Activated CD4-positive, alpha-beta memory T cell treated with anti-CD3 and anti-CD28 coated beads, Interleukin-2, amount 10 ng/mL, durations not matched to agents 7 days and 5 days (primary cell): ENCODE results near the gene CELA2A. TPM values are rescaled to one million over a fixed set of nuclear protein-coding genes. Genes with fewer than 3 reads are reported as not detected.

Source experiments
- CTCF ChIA-PET: fragments of 350-600 bp; sonication (Branson Sonifier 250); formaldehyde crosslinking; loops from one replicate; lab custom pipeline; 2021; ENCODE audit warnings: antibody characterized with exemption, inconsistent platforms; lab: Charles Lee
- POLR2A ChIA-PET: fragments of 350-600 bp; sonication (Branson Sonifier 250); formaldehyde crosslinking; loops from one replicate; lab custom pipeline; 2021; ENCODE audit warnings: antibody characterized with exemption; lab: Charles Lee
- DNase-seq: peaks from one replicate; pipeline ENCODE4 v3.0.0-alpha.2; 2020
- H3K27ac Mint-ChIP-seq: one replicate; pipeline ENCODE4 v1.8.0; 2021; ENCODE audit warnings: mild to moderate bottlenecking, mixed read lengths
- H3K27me3 Mint-ChIP-seq: one replicate; pipeline ENCODE4 v1.8.0; 2021; ENCODE audit warnings: mixed read lengths
- H3K36me3 Mint-ChIP-seq: one replicate; pipeline ENCODE4 v1.8.0; 2021; ENCODE audit warnings: low read depth, mixed read lengths
- H3K4me1 Mint-ChIP-seq: one replicate; pipeline ENCODE4 v1.8.0; 2021; ENCODE audit warnings: mixed read lengths
- H3K4me3 Mint-ChIP-seq: one replicate; pipeline ENCODE4 v1.8.0; 2021; ENCODE audit warnings: mild to moderate bottlenecking, mixed read lengths
- H3K9me3 Mint-ChIP-seq: one replicate; pipeline ENCODE4 v1.8.0; 2021; ENCODE audit warnings: mixed read lengths
- total RNA-seq, 2 experiments: library from RNA; stranded (reverse); gene quantifications; one replicate each; pipeline ENCODE4 v1.2.3, GENCODE V29; 2021

CELA2A gene
- total RNA-seq, 2 experiments from 2014 or later: not detected

- DNase-seq: no peak
- ChIA-PET CTCF (interaction anchor here (2.3 kb wide), 1 partner anchor 114 kb away, joined by 7 read pairs; no protein-coding TSS in a partner anchor), POLR2A (interaction anchor here (0.8 to 1.1 kb wide), 2 partner anchors 114 to 117 kb away, joined by 3 read pairs; no protein-coding TSS in a partner anchor)
- H3K4me3 Mint-ChIP-seq: no peak overlapping the region
- no peaks in the 10 kb centered on the region for H3K4me1 Mint-ChIP-seq
- H3K27ac Mint-ChIP-seq: no peak overlapping the region
- H3K27me3 Mint-ChIP-seq: no peaks in the 10 kb centered on the region
- no peaks in the 10 kb centered on the region for H3K9me3 Mint-ChIP-seq
- no peaks in the 10 kb centered on the region for H3K36me3 Mint-ChIP-seq
Measured at GRCh38 chr1:15436881-15437442, 19.6 kb upstream of the CELA2A start.

DNA sequence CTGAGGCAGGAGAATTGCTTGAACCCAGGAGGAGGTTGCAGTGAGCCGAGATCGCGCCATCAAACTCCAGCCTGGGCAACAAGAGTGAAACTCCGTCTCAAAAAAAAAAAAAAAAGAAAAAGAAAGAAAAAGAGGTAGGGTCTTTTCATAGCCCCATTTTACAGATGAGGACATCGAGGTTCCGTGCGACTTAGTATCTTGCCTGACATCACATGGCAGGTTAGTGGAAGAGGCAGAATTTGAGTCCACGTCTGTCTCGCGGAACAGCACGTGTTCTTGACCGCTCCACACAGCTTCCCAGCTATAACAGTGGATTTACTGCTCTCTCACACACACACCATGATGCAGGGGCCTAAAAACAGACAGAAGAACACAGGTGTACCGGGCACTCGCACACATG is 17.2 kb upstream of the CELA2A start:
- no peak for DNase-seq
- H3K36me3 Mint-ChIP-seq: no peaks in the 10 kb centered on the region
- peaks cover 1% of the 10 kb centered on the region for H3K27me3 Mint-ChIP-seq
- POLR2A ChIA-PET: no interaction called here
- no peaks in the 10 kb centered on the region for H3K9me3 Mint-ChIP-seq
- no peaks in the 10 kb centered on the region for H3K4me1 Mint-ChIP-seq
- CTCF ChIA-PET: no interaction called here
- no peak overlapping the region for H3K27ac Mint-ChIP-seq
- H3K4me3 Mint-ChIP-seq: no peak overlapping the region

DNA sequence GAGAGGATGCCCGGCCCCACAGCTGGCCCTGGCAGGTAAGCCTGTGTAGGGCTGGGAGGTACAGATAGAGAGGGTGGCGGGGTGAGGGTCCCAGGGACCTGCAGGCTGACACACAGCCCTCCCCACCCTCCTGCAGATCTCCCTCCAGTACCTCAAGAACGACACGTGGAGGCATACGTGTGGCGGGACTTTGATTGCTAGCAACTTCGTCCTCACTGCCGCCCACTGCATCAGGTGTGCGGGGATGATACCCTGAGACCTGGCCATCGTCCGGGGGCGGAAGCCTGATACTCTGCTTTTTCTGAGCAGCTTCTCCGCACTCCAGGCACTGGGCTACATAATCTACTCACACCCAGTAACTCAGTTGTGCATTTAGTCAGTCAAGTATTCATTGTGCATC is 16.2 kb upstream of the CELA2A start:
- Mint-ChIP-seq H3K9me3 (no peaks in the 10 kb centered on the region), H3K27ac (no peak overlapping the region), H3K27me3 (peaks cover 1% of the 10 kb centered on the region), H3K4me1 (peaks cover 4% of the 10 kb centered on the region), H3K4me3 (no peak overlapping the region), H3K36me3 (no peaks in the 10 kb centered on the region)
- CTCF ChIA-PET: interaction anchor here (2.4 kb wide), 1 partner anchor 10 kb away, joined by 5 read pairs; no protein-coding TSS in a partner anchor
- no peak for DNase-seq
- POLR2A ChIA-PET: no interaction called here

- ChIA-PET POLR2A (no interaction called here), CTCF (interaction anchor here (1.1 to 2.4 kb wide), 2 partner anchors 10 to 118 kb away, joined by 5 read pairs; no protein-coding TSS in a partner anchor)
- H3K9me3 Mint-ChIP-seq: no peaks in the 10 kb centered on the region
- peaks cover 10% of the 10 kb centered on the region for H3K4me1 Mint-ChIP-seq
- H3K36me3 Mint-ChIP-seq: no peaks in the 10 kb centered on the region
- peaks cover 3% of the 10 kb centered on the region for H3K27me3 Mint-ChIP-seq
- no peak overlapping the region for H3K27ac Mint-ChIP-seq
- H3K4me3 Mint-ChIP-seq: no peak overlapping the region
- no peak for DNase-seq
Measured at GRCh38 chr1:15441247-15441646, 15.3 kb upstream of the CELA2A start.

DNA sequence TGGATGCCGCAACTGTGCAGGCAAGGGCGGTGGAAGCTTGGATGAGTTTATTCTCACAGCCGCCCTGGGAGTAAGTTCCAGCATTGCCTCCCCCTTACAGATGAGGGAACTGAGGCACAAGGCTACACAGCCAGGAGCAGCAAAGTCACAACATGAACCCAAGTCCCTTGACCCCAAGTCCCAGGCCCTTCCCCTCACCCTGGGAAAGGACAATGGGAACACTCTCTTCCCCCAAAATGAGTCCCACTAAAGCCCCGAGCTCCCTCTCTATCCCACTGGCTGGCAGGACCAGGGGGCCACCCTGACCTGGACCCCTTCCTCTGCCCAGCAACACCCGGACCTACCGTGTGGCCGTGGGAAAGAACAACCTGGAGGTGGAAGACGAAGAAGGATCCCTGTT is 14.4 kb upstream of the CELA2A start:
- H3K9me3 Mint-ChIP-seq: no peaks in the 10 kb centered on the region
- no peak overlapping the region for H3K4me3 Mint-ChIP-seq
- no peak for DNase-seq
- H3K4me1 Mint-ChIP-seq: peaks cover 10% of the 10 kb centered on the region
- H3K27ac Mint-ChIP-seq: no peak overlapping the region
- CTCF ChIA-PET: interaction anchor here (1.1 to 2.4 kb wide), 2 partner anchors 11 to 118 kb away, joined by 5 read pairs; no protein-coding TSS in a partner anchor
- H3K36me3 Mint-ChIP-seq: no peaks in the 10 kb centered on the region
- H3K27me3 Mint-ChIP-seq: peaks cover 3% of the 10 kb centered on the region
- POLR2A ChIA-PET: no interaction called here

GRCh38 chr1:15442759-15443158 is 13.8 kb upstream of the CELA2A start:
- POLR2A ChIA-PET: no interaction called here

GRCh38 chr1:15443281-15443680 is 13.3 kb upstream of the CELA2A start:
- POLR2A ChIA-PET: no interaction called here
- CTCF ChIA-PET: interaction anchor here (1.7 kb wide), 1 partner anchor 12 kb away, joined by 8 read pairs; no protein-coding TSS in a partner anchor
- H3K9me3 Mint-ChIP-seq: no peaks in the 10 kb centered on the region

More at GRCh38 chr1:15442759-15443158, 13.8 kb upstream of the CELA2A start:
- no peak overlapping the region for H3K27ac Mint-ChIP-seq
- H3K9me3 Mint-ChIP-seq: no peaks in the 10 kb centered on the region
- CTCF ChIA-PET: interaction anchor here (1.7 kb wide), 1 partner anchor 11 kb away, joined by 8 read pairs; no protein-coding TSS in a partner anchor
- H3K4me1 Mint-ChIP-seq: peaks cover 10% of the 10 kb centered on the region
- no peaks in the 10 kb centered on the region for H3K36me3 Mint-ChIP-seq
- no peak overlapping the region for H3K4me3 Mint-ChIP-seq
- H3K27me3 Mint-ChIP-seq: peaks cover 3% of the 10 kb centered on the region
- no peak for DNase-seq

GRCh38 chr1:15444468-15445389 is 11.8 kb upstream of the CELA2A start:
- Mint-ChIP-seq H3K36me3 (no peaks in the 10 kb centered on the region), H3K27ac (no peak overlapping the region), H3K4me3 (no peak overlapping the region), H3K4me1 (peaks cover 10% of the 10 kb centered on the region), H3K27me3 (peaks cover 3% of the 10 kb centered on the region), H3K9me3 (no peaks in the 10 kb centered on the region)
- POLR2A ChIA-PET: no interaction called here
- DNase-seq: no peak
- CTCF ChIA-PET: interaction anchor here (1.7 kb wide), 1 partner anchor 13 kb away, joined by 8 read pairs; no protein-coding TSS in a partner anchor

More at GRCh38 chr1:15443281-15443680, 13.3 kb upstream of the CELA2A start:
- Mint-ChIP-seq H3K36me3 (no peaks in the 10 kb centered on the region), H3K4me3 (no peak overlapping the region), H3K27ac (no peak overlapping the region), H3K27me3 (peaks cover 3% of the 10 kb centered on the region), H3K4me1 (peaks cover 10% of the 10 kb centered on the region)
- no peak for DNase-seq

GRCh38 chr1:15445390-15446122 is 11.0 kb upstream of the CELA2A start:
- Mint-ChIP-seq H3K27ac (no peak overlapping the region), H3K27me3 (peaks cover 3% of the 10 kb centered on the region), H3K9me3 (no peaks in the 10 kb centered on the region), H3K36me3 (no peaks in the 10 kb centered on the region), H3K4me1 (peaks cover 10% of the 10 kb centered on the region), H3K4me3 (no peak overlapping the region)
- CTCF ChIA-PET: no interaction called here
- DNase-seq: no peak
- POLR2A ChIA-PET: no interaction called here

DNA sequence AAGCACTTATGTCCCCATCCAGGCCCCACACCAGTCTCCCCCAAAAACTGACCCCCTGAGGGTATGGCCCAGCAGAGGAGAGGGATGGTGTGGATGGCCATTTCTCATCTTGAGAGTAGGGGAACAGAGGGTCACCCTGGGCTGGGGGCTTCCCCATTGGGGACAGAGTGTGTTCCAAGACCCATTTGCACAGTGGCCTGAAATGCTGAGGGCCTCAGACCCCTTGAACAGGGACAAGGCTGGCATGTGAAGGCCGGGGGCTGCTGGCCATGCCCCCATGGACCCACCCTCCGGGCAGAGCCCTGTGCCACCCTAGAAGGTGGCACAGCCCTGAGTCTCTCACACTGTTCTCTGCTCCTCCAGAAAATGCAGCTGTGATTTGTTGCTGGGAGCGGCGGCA is 10.3 kb upstream of the CELA2A start:
- ChIA-PET POLR2A (no interaction called here), CTCF (no interaction called here)
- DNase-seq: no peak
- Mint-ChIP-seq H3K4me3 (no peak overlapping the region), H3K27me3 (peaks cover 5% of the 10 kb centered on the region), H3K4me1 (peaks cover 10% of the 10 kb centered on the region), H3K27ac (no peak overlapping the region), H3K36me3 (no peaks in the 10 kb centered on the region), H3K9me3 (no peaks in the 10 kb centered on the region)

DNA sequence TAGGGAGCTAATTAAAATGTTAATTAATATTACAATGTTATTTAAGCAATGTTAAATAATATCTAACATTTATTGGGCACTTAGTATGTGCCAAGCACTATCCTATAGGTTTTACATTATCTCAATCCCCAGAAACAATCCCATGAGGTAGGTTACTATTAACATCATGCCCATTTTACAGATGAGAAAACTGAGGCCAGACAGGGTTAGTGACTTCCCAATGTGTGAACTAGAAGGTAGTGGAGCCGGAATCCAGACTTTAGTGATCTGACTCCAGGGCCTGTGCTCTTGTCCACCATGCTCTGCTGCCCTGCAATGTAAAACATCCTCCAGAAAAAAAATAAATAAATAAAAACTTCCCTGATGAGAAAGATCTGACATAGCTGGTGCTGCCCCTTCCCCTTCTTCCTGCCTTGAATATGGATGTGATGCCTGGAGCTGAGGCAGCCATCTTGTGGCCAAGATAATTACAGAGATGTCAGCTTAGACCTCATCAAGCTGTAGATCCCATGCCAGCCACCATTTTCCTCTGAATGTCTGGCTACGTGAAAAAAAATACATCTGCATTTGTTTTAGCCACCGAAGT is 7.6 kb upstream of the CELA2A start:
- Mint-ChIP-seq H3K4me1 (peaks cover 10% of the 10 kb centered on the region), H3K9me3 (no peaks in the 10 kb centered on the region), H3K36me3 (no peaks in the 10 kb centered on the region), H3K27ac (no peak overlapping the region), H3K27me3 (peaks cover 4% of the 10 kb centered on the region), H3K4me3 (no peak overlapping the region)
- ChIA-PET POLR2A (no interaction called here), CTCF (interaction anchor here (1.0 kb wide), 1 partner anchor 60 kb away, joined by 3 read pairs; no protein-coding TSS in a partner anchor)
- DNase-seq: no peak

DNA sequence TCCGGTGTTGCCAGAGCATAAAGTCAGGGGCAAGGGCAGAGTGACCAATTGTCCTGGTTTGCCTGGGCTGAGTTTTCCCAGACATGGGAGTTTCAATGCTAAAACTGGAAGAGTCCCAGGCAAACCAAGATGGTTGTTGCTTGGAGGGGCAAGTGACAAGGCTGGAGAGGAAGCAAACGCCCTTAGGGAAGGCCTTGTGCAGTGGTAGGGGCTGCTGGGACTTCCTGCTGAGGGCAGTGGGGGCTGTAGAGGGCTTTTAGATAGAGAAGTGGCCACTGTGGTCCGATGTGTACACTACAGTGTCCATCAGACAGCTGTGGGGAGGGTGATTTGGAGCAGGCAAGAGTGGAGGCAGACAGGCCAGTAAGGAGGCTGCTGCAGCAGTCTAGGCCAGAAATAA is 7.0 kb upstream of the CELA2A start:
- no peaks in the 10 kb centered on the region for H3K36me3 Mint-ChIP-seq
- H3K9me3 Mint-ChIP-seq: no peaks in the 10 kb centered on the region
- peaks cover 4% of the 10 kb centered on the region for H3K27me3 Mint-ChIP-seq
- peaks cover 10% of the 10 kb centered on the region for H3K4me1 Mint-ChIP-seq
- H3K4me3 Mint-ChIP-seq: no peak overlapping the region
- H3K27ac Mint-ChIP-seq: no peak overlapping the region
- DNase-seq: no peak
- ChIA-PET POLR2A (no interaction called here), CTCF (no interaction called here)
